ENCODE measurements around the gene PSENEN.
A peak's percentile ranks its signal among the peaks of the same experiment; 100 is the strongest.

DNA sequence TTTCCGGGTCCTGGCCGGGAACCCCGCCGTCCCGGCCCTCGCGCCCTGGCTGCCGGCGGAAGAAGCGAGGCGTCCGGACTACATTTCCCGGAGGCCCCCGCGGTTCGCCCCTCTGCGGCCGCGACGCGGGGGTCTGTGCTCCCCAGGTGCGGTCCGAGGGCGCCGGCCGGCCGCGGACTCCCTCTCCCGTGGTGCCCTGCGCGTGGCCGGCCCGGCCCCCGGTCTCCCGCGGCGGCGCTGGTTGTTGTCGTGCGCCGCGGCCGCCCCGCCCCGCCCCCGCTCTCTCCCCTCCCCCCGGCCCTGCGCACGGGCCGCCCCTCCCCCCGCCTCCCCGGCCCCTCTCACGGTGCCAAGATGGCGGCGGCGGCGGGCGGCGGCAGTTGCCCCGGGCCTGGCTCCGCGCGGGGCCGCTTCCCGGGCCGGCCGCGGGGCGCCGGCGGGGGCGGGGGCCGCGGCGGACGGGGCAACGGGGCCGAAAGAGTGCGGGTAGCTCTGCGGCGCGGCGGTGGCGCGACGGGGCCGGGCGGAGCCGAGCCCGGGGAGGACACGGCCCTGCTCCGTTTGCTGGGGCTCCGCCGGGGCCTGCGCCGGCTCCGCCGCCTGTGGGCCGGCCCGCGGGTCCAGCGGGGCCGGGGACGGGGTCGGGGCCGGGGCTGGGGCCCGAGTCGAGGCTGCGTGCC lies 27.6 kb upstream of the PSENEN start, which contains the start of gene KMT2B:
- TF ChIP-seq, protein P1, sequence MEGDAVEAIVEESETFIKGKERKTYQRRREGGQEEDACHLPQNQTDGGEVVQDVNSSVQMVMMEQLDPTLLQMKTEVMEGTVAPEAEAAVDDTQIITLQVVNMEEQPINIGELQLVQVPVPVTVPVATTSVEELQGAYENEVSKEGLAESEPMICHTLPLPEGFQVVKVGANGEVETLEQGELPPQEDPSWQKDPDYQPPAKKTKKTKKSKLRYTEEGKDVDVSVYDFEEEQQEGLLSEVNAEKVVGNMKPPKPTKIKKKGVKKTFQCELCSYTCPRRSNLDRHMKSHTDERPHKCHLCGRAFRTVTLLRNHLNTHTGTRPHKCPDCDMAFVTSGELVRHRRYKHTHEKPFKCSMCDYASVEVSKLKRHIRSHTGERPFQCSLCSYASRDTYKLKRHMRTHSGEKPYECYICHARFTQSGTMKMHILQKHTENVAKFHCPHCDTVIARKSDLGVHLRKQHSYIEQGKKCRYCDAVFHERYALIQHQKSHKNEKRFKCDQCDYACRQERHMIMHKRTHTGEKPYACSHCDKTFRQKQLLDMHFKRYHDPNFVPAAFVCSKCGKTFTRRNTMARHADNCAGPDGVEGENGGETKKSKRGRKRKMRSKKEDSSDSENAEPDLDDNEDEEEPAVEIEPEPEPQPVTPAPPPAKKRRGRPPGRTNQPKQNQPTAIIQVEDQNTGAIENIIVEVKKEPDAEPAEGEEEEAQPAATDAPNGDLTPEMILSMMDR (IDR thresholded peaks at IDR 0.05): peak in 1 of 4 experiments; percentile 19
- TF ChIP-seq POLR2A (IDR thresholded peaks at IDR 0.05) (no peak), POLR2AphosphoS5 (IDR thresholded peaks at IDR 0.05) (no peak)
